Middle frontal gyrus (tissue), 1 donor: ENCODE results near the gene MCTP1.

ENCODE experiments used
- DNase-seq: peaks from one replicate; pipeline ENCODE4 v3.0.0-alpha.2; 2015; ENCODE audit warnings: low spot score; ENCODE audit errors: extremely low spot score

MCTP1 gene

DNA sequence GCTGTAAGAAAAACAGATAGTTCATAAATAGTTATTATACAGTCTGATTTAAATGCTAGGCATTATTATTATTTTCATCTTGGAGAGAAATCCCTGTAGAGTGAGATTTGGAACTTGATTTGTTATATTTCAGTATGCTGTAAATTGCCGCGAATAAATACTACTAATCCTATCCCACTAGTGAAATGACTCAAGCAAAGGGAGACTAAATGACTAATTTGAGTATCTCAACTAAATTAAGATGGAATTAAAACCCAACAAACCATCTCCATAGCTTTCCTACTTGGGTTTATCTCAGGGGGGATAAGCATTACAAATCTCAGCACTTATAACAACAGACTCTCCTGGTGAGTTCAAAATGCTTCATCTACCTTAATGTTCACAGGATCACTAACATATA, 206.0 kb downstream of the MCTP1 start:
- DNase-seq: no peak

DNA sequence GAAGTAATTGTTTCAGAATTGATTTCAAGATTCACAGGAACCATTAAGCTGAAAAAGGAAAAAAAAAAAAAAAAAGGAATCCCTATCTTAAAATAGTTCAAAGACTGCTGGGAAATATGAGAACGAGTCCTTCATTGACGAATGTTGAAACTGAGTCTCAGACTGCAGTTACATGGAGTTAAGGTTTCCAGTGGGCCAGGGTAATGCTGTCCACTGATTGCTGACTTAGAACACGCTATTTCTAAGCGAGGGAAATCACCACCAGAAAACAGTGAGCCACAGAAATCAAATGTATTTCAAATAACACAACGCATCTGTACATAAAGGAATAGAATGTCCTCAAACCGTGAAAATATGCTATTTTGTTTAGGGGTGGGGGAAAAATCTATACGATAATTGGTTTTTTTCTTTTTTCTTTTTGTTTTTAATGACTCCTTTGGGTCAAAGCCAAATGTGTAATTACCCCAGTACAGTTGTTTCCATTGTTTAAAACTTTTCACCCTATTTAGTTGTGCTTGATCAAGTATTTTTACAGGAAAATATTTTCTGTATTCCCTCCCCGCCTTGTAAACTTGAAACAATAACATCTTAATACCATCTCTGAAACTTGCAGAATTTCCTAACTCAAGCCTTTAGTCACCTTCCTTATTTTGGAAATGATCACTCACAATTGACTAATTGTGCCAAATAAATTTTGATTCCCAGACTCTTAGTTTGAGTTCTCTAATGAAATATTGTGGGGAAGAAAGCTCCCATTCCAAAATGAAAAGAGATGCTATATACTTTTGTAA, 208.3 kb downstream of the MCTP1 start:
- DNase-seq: no peak

DNA sequence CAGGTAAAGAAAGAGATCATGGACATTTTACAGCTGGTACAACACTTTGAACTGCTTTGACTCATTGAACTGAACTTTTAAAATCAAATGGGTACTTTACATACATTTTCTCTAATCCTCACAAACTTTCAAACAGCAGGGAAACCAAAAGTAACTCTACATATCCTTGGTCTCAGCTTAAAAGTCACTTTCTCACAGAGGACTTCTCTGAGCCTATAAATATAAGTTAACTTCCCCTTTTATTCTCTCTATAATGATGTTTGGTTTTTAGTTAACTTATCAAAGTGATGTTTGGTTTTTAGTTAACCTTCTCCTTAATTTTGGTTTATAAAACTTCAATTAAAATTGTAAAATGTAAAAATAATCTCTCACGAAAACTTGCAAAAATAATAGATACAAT, 209.8 kb downstream of the MCTP1 start:
- no peak for DNase-seq

DNA sequence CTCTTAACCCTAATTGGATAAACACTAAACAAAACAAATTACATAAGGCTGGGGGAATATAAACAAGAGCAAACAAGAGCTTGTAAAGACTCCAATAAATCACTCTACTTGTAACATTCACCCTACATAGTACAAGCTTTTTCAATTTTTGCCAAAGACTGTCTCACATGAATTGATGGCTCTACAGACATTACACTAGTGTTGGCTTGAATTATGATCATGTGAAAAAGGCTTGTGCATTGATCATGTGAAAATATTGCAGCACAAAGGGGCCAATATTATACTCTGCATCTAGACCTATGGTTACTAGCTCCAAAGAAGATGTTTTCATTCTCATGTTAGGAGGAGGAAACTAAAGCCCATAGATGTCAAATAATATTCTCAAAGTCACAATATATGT, 212.6 kb downstream of the MCTP1 start:
- DNase-seq: no peak

DNA sequence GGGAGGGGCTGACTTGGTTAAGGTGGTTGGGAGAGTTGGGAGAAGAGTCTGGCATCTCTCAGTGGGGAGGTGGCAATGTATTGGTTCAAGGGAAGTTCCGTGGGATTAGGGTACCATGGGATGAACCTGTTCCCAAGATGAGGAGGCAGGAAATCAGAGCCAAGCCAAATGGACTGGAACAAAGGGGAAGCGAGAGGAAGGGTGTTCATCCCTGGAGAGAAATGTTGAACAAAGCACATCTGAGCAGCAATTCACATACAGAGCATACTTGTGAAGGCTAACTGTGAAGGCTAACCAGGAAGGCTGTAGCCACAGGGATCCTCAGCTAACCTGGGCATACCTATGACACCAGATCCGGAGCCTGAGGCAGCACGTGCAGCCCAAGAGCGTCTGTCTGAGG, 214.0 kb downstream of the MCTP1 start:
- no peak for DNase-seq

DNA sequence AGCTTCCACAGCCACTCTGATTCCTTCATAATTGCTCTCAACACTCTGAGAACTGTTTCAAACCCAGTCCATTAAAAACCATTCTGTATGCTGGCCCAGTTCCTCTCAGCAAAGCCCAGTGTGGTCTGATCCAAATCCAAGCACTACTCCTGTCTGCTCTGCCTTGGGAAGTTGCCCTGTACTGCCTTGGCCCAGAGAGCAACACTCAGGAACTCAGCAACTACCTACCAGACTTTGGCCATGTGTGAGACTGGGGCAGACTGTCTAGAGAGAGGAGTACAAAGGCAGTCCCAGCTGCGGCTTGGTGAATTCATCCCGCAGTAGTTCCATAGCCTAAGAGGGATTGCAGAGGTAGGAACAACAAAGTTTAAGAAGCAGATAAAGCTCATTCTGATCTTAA, 214.4 kb downstream of the MCTP1 start:
- no peak for DNase-seq

DNA sequence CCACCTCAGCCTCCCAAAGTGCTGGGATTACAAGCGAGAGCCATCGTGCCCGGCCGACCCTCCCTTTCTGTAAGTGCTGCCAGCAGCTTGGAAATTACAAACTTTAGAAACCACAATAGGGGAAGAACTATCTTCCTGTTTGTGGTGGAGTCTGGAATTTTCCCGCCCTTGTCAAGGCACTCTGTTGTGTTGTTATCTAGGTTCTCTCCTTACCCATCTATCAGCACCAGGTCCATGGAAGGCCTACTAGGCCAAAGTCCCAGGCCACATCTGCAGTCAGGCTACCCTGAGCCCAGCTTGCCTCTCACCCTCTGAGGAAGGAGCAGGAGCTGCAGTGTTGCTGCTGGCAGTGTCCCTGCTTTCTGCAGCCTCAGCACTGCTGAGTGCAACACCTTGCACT, 214.9 kb downstream of the MCTP1 start:
- no peak for DNase-seq

DNA sequence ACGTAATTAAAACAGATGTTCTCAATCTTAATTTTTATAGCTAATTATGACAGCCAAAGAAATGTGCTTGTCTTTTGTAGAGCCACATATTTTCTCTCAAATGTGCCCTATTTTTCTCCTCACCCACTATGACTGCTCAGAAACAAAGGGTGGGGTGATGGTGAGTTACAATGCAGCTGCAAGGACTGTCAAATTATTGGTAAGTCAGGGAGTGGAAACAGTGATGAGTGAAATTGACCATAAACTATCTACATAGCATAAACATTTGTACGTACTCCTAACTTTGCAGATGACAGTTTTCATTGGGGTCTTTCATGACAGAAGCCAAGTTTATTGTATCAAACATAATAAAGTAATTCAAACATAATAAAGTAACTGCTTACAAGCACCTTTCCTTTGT, 215.9 kb downstream of the MCTP1 start:
- DNase-seq: no peak

DNA sequence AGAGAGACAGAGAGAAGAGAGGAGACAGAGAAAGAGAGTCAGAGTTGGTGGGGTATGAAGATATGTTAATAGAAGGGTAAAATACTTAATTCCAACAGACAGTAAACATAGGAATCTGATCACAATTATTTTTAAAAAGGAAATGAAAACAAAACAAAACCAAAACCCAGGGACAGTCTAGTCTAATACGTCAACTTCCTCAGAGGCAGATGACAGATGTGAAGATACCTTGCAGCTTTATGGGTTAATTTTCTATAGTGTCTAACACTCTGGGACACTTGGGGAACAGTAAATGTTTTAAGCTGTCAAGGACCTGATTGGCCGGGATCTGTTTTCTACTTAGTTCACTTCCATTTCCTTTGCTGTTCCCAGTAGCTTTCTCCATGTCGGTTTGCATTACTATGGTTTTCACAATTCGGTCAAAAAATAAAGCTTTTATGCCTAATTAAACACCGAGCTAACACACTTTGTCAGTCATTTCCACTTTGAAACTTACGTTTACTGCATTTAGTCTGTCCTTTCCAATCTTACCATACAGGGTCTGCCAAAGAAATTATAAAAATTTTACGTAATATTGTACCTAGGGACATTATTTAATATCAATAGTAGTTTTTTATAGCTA, 216.5 kb downstream of the MCTP1 start:
- no peak for DNase-seq

DNA sequence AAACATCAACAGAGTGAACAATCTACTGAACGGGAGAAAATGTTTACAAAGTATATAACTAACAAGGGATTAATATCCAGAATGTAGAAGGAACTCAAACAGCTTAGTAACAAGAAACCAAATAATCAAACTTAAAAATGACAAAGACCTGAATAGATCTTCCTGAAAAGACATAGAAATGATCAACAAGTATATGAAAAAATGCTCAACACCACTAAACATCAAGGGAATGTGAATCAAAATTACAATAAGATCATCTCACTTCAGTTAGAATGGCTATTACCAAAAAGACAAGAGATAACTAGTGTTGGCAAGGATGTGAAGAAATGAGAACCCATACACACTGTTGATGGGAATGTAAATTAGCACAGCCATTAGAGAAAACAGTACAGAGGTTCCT, 218.8 kb downstream of the MCTP1 start:
- DNase-seq: no peak

DNA sequence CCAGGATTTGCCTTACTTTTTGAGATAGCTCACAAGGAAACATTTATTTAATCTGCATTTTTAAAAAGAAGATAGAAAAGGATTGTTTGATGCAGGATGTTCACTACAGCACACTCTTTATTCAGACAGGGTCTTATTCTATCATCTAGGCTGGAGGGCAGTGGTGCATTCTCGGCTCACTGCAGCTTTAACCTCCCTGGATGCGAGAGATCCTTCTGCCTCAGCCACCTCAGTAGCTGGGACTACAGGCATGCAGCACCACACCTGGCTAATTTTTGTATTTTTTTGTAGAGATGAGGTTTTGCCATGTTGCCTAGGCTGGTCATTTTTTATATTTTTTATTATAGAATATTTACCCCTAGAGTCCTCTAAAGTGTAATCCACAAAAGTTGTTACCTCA, 221.4 kb downstream of the MCTP1 start:
- no peak for DNase-seq

DNA sequence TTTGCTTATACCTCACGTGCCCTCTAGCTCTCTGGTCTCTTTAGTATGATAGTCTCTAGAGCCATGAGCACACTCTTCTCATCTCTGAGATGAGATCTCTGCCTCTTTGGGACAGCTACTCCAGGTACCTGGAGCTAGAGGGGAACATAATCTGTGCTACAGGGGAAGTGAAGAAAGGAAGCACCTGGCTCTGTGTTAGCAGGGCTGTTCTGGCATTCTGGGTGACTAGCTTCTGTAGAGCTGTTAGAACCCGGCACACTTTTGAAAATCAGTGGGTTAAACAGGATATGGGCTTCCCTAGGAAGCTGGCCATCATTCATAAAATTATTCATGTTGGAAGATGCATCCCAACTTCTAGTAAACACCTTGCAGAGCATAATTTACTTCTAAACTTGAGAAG, 224.8 kb downstream of the MCTP1 start:
- no peak for DNase-seq

DNA sequence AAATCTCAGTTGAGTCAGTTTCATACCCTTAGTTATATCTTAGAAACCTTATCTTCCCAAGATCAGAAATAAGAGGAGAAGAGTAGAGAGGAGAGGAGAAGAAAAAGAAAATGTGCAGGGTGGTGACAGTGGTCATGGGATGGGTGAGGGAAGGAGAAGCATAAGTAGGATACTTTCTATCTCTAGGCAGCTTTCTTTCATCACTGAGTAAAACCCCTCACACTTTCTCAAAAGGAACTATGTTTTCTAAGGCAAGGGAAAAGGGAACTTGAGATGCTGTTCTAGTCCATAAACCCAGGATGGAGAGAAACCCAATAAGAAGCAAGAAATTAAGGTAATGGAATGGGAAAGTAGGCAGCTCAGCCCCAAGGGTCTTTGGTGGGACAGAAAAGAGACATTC, 225.3 kb downstream of the MCTP1 start:
- no peak for DNase-seq

DNA sequence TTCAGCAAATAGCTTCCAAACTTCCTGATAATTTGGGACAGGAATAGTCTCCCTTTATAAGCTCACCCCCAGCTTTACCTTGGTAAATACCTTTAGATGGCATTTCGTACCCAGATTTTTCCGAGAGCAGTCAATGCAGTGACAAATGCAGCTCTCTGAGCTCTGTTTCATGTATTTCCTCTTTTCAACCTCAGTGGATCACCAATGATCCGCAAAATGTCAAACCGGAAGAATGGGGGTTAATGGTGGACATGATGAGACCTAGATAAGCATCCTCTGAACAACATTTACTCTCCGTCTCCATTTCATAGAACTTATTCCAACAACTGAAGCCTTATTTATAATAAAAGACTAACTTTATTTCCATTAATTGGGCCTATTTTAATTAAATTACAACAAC, 227.3 kb downstream of the MCTP1 start:
- DNase-seq: no peak

DNA sequence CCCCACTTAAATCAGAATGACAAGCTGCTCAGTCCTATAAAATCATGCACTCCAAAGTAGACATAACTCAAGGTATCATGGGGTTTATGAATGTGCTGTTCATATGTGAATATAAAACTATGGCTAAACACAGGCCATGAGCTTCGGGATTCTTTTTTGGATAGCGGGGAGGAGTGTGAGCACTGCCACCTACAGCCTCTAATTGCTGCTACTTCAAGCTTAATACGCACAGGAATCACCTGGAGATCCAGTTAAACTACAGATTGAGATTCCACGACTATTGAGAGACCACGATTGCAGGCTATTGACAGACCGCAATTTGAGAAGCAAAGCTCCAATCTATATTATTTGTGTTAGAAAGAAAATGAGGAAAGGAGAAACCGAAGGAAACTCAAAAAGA, 231.6 kb downstream of the MCTP1 start:
- DNase-seq: no peak

DNA sequence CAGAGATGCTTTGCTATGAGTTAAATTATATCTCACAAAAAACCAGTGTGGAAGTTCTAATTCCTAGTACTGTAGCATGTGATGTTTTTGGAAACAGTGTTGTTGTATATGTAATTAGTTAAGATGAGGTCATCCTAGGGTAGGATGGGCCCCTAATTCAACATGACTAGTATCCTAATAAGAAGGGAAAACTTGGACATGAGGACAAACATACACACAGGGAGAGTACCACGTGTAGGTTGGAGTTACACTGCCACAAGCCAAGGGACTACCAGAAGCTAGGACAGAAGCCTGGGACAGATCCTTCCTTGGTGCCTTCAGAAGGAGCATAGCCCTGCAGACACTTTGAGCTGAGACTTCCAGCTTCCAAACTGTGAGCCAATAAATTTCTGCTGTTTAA, 234.2 kb downstream of the MCTP1 start:
- no peak for DNase-seq

DNA sequence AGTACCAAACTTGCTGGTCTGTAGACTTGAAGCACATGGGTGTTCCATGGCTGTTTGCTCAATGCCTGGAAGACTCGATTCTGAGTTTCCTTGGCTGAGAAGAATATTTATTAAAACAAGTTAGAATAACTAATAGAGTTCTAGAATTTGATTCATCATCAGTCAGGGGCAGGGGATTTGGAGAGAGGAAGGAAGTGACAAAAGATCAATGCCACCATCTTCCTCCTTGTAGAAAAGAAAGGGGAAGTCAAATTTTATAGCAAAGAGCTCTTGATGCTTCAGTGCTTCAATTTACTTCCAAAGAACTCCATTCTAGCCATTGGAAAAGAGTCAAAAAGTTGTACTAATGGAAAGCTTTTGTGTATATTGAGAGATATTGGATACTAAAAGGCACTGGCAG, 236.3 kb downstream of the MCTP1 start:
- no peak for DNase-seq

DNA sequence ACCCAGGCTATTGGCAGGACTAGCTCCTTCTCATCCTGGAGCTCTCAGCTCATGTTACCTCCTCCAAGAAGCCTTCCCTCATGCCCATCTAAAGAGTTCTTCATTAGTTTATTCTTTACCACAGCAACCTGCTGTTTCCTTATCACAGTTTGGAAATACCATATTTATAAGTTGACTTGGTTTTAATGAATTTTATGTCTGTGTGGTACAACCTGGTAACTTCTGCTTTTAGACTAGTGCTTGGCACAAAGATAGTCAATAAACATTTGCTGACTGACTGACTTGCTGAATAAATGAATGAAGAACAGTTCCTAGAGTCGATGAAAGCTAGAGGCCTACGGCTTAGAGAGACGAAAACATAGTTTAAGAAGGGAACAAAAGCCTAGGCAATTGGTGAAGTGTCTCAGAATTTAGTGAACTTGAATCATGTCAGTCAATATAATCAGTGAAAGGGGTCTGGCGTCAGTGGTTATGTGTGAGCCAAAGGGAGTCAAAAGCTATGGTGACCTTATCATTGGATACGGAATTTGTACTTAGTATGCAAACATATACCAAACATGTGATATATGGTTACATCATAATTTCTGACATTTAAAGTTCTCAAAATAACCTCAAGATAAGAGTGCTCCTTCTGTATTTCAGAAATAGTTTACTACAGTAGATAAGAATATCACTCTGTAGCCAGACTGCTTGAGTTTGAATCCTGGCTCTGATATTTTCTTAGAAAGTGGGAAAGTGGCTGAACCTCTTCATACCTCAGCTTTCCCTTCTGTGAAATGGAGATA, 239.5 kb downstream of the MCTP1 start:
- DNase-seq: no peak

DNA sequence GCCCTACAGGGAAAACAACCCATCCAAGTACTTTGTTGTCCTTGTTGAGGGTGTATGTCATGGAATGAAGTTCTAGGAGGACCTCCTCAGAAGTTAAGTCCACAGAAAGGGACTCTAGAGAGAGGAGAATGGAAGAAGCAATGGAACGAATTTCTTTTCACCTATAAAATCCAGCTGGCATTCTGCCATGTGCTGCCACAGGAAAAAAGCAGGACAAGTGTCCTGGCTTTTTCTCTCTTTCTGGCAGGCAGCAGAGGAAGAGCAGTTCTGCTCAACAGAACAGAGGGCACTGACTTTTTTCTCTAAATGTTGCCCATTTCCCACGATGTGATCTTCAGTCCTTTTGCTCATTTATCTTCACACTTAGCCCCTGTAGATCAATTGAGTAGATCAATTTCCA, 240.8 kb downstream of the MCTP1 start:
- no peak for DNase-seq

DNA sequence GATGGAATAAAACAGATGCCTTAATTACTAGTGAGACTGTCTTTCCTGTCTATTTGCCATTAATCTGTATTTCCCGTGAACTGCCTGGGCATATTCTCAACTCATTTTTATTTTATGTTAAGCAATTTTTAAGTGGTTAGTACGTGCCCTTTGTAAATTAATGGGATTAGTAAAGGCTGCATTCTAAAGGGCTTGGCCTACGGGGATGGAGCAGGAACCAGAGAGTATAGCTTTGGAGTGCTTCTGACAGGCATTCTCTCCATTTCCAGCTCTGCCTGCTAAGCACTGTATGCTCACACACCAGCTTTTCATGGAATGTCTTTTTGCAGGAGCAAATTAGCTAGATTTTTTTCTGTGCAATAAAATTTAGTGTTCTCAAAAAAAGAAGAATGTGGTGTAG, 241.2 kb downstream of the MCTP1 start:
- no peak for DNase-seq

DNA sequence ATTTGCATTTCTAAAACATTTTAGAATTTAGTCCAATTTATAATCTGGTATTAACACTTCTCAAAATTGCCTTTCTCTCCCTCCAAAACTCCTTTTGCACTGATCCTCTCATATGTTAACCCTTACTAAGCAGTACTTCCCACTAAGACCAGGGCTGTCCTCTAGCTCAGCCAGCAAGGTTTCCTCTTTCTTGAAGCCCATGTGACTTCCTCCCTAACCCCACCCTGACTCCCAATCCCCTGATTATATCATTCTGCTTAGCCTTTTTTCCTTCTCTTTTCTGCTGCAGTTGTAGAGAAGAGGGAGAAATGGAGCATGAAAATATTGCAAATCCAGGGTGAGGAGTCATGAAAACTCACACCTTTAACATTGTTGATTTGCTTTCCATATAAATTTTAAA, 241.7 kb downstream of the MCTP1 start:
- no peak for DNase-seq

DNA sequence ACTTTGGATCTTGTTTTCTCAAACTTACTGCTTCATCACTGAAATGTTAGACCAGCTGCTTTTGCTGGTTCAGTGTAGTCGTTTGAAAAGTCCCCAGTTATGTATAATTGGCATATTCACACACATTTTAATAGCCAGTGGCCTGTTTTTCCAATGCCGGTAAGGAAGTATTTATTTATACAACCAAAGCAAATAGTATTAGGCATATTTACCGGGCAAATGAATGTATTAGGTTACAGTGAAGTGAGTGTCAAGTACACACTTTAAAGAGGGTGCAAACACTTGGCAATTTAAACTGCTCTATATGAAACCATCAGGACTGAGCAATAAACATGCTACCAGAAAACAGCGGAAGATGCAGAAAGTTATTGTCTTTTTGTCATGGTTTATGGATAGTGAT, 242.9 kb downstream of the MCTP1 start:
- DNase-seq: no peak
